Caki2 (cell line): ENCODE data around the gene GALNT10. TPM values are rescaled to one million over a fixed set of nuclear protein-coding genes. Genes with fewer than 3 reads are reported as not detected.

ENCODE experiments used
- DNase-seq: peaks from one replicate; pipeline ENCODE4 v3.0.0-alpha.2; 2015; ENCODE audit warnings: low read depth
- in situ Hi-C: cut with HindIII; loops from 2 replicates; pipeline ENCODE4 v1.10.0; 2016; ENCODE audit warnings: low sequenced_read_pairs, low pct_unique_long_range_greater_than_20kb, mixed read lengths
- total RNA-seq: library from RNA; depleted of rRNA; stranded (reverse); fragments of >200 nt; shearing (Covaris generic); gene quantifications from 2 replicates; pipeline ENCODE4 v1.2.3, GENCODE V29; 2014; ENCODE audit warnings: low replicate concordance

The GALNT10 gene
- total RNA-seq, 1 experiment from 2014 or later, result 19.8 TPM

GRCh38 chr5:154400678-154401077 is 210.1 kb downstream of the GALNT10 start:
- DNase-seq, result no peak
- in situ Hi-C loops, result no loop called here

DNA sequence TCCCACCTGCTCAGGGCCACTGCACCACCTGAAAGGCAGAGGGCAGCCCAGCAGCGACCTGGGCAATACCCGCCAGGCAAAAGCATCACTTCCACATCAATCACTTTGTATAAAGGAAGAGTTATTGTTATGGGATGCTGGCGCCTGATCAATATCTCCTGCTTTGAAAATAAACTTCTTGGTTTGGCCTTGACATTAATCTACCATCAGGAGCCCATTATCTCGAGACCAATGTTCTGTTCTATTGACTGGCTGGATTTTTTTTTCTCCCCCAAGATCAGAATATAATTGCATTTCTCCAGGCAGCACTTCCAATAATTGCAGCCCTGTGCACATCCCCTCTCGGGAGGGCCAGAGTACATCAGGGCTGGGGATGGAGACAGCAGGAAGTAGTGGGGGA is 210.8 kb downstream of the GALNT10 start:
- no peak for DNase-seq
- in situ Hi-C loops, result no loop called here

DNA sequence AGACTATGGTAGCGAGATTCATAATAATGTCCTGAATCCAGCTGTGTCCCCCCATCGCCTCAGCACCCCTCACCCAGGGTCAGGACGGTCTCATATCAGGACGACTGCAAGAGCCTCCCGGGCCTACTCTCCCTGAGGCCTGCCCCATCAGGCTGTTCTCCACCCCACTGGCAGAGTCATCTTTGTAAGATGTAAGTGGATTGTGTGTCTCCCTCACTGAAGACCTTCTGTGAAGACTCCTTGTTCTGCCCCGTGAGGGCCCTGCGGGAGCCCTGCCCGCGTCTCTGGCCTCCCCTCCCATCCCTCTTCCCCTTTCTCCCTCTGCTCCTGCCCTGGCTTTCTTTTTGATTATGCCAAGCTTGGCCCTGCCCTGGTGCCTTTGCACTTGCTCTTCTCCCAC is 211.4 kb downstream of the GALNT10 start:
- in situ Hi-C loops, result no loop called here
- DNase-seq, result no peak

DNA sequence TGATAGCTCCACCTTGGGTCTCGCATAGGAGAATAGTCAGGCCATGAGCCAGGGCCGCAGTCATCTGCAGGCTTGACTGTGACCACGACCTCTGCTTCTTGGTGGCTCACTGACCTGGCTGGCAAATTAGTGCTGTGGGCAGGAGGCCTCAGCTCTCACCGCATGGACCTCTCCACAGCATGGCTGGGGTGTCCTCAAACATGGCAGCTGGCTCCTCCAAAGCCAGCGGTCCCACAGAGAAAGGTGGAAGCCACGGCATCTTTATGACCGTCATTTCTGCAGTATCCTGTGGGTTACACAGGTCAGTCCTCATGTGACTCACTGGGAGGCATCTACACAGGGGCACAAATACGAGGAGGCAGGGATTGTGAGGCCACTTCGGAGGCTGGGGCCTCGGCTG is 212.1 kb downstream of the GALNT10 start:
- in situ Hi-C loops, result no loop called here
- no peak for DNase-seq

DNA sequence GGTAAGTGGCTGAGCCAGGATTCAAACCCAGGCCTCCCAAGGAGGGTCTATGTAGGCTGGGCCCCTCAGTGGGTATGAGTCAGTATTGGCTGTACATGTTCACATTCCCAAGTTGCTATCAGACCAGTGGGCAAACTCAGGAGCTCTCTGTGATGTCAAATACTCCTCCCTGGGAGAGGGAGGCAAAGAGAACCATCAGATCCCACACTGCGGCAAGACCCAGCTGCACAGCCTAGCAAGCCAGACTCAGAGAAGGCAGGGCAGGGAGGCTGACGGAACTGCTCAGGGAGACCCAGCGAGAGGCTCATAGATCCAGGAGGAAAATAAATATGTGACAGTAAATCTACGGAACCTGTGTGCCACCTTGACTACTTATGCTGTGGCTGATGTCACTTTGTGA is 212.7 kb downstream of the GALNT10 start:
- in situ Hi-C loops, result no loop called here
- no peak for DNase-seq

DNA sequence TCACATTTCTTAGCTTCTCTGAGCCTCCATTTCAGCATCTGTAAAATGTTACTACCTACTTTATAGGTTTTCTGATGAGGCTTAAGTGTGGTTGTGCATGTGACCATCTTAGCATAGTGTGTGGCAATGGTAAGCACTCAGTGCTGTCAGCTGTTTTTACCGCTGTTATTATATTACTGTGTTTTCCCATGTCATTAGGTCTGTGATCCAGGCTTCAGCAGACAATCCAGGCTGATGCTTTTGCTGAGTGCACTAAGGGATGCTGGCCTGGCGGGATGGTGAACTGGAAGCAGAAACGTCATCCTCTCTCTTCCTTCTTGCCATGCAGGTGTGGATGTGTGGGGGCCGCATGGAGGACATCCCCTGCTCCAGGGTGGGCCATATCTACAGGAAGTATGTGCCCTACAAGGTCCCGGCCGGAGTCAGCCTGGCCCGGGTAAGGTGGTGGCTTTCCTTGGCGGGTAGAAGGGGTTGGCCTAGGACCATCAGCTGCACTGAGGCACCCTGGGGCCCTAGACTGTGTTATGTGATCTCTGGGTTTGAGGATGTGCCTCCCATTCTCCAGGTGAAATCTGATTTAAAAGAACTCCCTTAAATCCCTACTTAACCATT is 213.3 kb downstream of the GALNT10 start:
- in situ Hi-C loops, result no loop called here
- DNase-seq, result no peak

GRCh38 chr5:154405078-154405792 is 214.7 kb downstream of the GALNT10 start:
- DNase-seq, result peak; percentile 67
- in situ Hi-C loops, result no loop called here

- in situ Hi-C loops, result no loop called here
- no peak for DNase-seq
These were observed 215.7 kb downstream of the GALNT10 start for GRCh38 chr5:154406231-154406630.

- no peak for DNase-seq
- in situ Hi-C loops, result no loop called here
These were observed 216.3 kb downstream of the GALNT10 start for GRCh38 chr5:154406826-154407225.

GRCh38 chr5:154408811-154409210 is 218.3 kb downstream of the GALNT10 start:
- no peak for DNase-seq
- in situ Hi-C loops, result no loop called here

DNA sequence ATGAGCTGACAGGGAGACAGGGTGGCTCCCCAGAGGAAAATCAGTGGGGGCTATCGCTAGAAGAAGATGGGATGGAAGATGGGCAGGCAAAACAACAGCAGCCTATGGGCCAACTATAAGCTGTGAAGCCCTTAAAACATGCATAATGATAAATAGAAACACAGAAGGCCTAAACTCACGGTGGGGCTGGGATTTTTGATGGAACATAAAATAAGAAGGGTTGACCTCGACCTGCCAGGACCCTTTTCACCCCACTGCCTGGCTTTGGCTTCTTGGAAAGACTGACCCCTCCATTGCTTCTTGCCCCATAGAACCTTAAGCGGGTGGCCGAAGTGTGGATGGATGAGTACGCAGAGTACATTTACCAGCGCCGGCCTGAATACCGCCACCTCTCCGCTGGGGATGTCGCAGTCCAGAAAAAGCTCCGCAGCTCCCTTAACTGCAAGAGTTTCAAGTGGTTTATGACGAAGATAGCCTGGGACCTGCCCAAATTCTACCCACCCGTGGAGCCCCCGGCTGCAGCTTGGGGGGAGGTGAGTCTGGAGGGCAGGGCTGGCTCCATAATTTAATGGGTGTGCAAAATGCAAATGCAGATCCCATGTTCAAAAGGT is 218.8 kb downstream of the GALNT10 start:
- in situ Hi-C loops, result no loop called here
- no peak for DNase-seq

GRCh38 chr5:154410008-154410407 is 219.5 kb downstream of the GALNT10 start:
- in situ Hi-C loops, result no loop called here
- DNase-seq, result no peak

DNA sequence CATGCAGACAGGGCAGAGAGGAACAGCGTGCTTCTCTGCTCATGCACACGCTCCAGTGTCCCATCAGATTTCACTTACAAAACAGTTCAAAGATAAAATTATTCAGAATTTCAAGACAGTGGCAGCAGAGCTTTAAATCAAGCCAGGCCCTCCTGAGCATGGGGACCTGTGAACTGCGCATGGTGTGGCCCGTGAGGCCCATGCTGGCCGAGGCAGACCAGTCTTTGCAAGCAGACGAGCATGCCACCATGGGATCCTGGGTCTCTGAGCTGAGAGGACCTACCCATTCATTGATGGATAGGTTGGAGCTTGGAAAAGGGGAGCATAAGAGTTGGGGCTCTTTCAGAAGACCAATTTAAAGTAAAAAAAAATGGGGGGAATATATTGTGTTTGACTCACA is 220.3 kb downstream of the GALNT10 start:
- in situ Hi-C loops, result no loop called here
- DNase-seq, result no peak

- in situ Hi-C loops, result no loop called here
- no peak for DNase-seq
These were observed 220.8 kb downstream of the GALNT10 start for GRCh38 chr5:154411338-154411737.

- in situ Hi-C loops, result no loop called here
- no peak for DNase-seq
These were observed 221.8 kb downstream of the GALNT10 start for GRCh38 chr5:154412316-154412715.

GRCh38 chr5:154412925-154413324 is 222.4 kb downstream of the GALNT10 start:
- in situ Hi-C loops, result no loop called here
- DNase-seq, result no peak

GRCh38 chr5:154415114-154415513 is 224.6 kb downstream of the GALNT10 start:
- in situ Hi-C loops, result no loop called here
- DNase-seq, result no peak

GRCh38 chr5:154418344-154418820 is 227.8 kb downstream of the GALNT10 start:
- DNase-seq, result no peak
- in situ Hi-C loops, result no loop called here

- in situ Hi-C loops, result no loop called here
- DNase-seq, result no peak
These were observed 228.7 kb downstream of the GALNT10 start for GRCh38 chr5:154419236-154419635.

- in situ Hi-C loops, result no loop called here
- DNase-seq, result no peak
These were observed 231.3 kb downstream of the GALNT10 start for GRCh38 chr5:154421868-154422267.
